Stimulated activated naive CD8-positive, alpha-beta T cell treated with anti-CD3 and anti-CD28 coated beads, Interleukin-15, amount 100 ng/mL, for 72 hours (primary cell): ENCODE measurements around the gene RAD51.

Experiments
- ATAC-seq: fragments of 150-1000 bp; cut with Tn5 transposase; 2 replicates; pipeline ENCODE4 v1.10.0; 2021; ENCODE audit warnings: mild to moderate bottlenecking, moderate library complexity
- DNase-seq, 2 donors: peaks; one replicate each; pipeline ENCODE4 v3.0.0; 2021 to 2022
- H3K27ac Mint-ChIP-seq, 2 donors: one replicate each; pipeline ENCODE4 v1.8.0; 2022; ENCODE audit warnings: mild to moderate bottlenecking in 2 of 2, mixed read lengths in 2 of 2, moderate library complexity in 2 of 2
- H3K27me3 Mint-ChIP-seq: one replicate; pipeline ENCODE4 v1.8.0; 2022; ENCODE audit warnings: mixed read lengths
- H3K4me1 Mint-ChIP-seq: one replicate; pipeline ENCODE4 v1.8.0; 2022; ENCODE audit warnings: mild to moderate bottlenecking, mixed read lengths
- H3K4me3 Mint-ChIP-seq, 2 donors: one replicate each; pipeline ENCODE4 v1.8.0; 2022; ENCODE audit warnings: mild to moderate bottlenecking in 2 of 2, mixed read lengths in 2 of 2, moderate library complexity in 1 of 2
- H3K9me3 Mint-ChIP-seq, 2 donors: one replicate each; pipeline ENCODE4 v1.8.0; 2022; ENCODE audit warnings: mixed read lengths in 2 of 2

The RAD51 gene

GRCh38 chr15:40776537-40777141, 81.7 kb downstream of the RAD51 start:
- ATAC-seq (peak; percentile 93), DNase-seq (peak in 1 of 2 donors; percentile 50)
- Mint-ChIP-seq H3K4me3 (no peak overlapping the region), H3K27ac (peak overlapping the region in 1 of 2 donors; percentile 20), H3K27me3 (no peaks in the 10 kb centered on the region), H3K9me3 (no peaks in the 10 kb centered on the region), H3K4me1 (peaks cover 14% of the 10 kb centered on the region)
